HG03575 (cell line): ENCODE measurements around the gene TDRD5.

Experiments used
- ATAC-seq: cut with Tn5 transposase; IDR thresholded peaks from one replicate; pipeline ENCODE4 v1.9.1; 2021; ENCODE audit not compliant: unreplicated experiment, insufficient number of reproducible peaks, low FRiP score; ENCODE audit errors: extremely low read depth

TDRD5 gene, protein sequence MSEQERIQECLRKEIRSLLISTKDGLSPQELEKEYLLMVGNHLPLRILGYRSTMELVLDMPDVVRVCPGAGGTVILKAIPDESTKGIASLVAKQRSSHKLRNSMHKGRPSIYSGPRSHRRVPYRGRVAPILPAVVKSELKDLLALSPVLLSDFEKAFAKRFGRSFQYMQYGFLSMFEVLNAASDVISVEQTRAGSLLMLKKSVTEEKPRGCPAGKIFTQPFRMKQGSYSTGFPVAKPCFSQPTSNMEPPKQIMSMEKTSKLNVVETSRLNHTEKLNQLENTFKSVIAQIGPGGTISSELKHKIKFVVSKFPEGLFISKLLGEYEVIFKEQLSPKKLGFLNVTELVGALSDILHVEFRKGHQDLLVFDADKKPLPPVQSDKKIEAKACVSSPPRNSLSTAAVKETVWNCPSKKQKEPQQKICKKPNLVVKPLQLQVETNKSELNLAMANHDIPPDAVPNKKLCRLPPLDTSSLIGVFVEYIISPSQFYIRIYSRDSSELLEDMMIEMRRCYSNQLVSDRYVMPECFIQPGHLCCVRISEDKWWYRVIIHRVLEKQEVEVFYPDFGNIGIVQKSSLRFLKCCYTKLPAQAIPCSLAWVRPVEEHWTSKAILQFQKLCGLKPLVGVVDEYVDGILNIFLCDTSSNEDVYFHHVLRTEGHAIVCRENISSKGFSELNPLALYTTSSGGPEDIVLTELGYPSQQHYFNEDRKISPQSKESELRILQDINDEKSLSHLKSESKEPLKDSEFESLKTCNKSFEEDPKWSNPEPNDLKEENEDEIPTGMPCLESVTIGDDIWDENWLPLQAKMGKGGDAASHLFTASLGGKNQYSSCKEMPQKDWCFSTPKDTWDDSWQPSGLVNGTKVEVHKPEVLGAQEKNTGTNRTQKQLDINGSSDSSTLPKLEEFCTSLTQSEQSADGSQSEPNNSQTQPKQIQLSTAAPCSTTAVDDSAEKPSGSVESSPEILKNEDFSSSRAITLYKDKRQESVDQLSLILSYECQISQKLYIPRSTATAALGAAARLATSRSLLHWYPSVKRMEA

DNA sequence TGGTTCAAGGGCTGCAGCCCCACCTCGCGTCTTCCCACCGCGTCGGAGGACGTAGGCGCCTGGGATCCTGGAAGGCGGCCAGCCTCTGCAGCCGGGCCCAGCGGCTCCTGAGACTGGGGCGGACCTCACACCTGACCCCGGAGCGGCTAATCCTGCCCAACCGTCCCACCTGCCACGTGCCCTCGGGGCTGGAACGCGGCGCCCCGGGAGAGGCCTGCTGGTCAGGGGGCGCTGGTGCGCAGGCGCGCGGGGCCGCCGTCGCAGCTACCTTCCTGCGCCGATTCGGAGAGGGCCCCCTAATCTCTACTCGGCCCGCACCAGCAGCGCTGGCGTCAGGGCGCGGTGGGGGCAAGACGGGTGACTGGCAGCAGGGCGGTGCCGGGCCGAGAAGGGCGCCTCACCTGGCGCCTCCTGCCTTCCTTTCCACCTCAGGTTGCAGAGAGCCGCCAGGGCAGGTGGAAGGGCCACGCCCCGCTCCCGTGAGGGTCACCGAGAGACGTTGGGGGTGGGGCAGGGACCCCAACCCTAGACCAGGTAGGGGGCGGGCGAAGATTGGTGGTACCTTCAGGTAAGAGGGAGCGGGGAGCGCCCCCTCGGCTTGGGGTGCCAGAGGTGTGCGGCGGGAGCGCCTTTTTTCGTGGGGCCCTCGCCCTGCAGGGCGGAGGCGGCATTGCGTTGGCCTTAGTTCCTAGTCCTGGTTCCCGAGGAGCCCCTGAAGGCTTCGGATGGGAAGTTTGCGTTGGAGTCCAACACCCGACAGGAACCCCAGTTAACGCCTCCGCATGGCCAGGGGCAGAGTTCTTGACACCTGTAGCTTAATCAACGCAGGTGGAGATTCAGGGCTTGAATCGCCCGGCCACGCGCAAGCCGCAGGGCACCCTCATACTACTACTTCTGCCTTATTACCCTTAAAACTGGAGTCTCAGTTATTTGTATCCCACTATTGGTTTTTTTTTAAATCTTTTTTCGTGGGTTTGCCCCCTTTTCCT, at the start of gene TDRD5:
TDRD5 (plus strand) TSS at position 241 of the 989 bp plus-strand sequence. CDS start 784 bp downstream, outside the sequence.
- ATAC-seq = no peak

DNA sequence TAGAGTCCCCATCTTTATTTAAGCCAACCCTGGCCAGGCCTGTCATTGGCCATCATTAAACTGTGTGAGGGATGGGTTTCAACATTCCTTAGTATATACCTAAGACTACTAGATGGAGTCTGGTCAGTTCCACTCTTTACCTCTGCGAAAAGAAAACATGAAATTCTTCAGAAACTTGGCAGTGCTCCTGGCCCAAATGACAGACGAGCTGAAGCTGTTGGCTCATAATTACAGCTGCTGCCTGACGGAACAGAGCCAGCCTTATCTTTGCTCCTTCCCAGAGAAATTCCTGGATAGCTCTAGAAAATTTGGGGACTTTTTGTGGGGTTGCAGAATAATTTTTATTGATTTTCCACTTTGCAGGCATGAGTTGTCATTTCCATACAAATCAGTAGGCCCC, 46.3 kb upstream of the TDRD5 start:
- no peak for ATAC-seq

DNA sequence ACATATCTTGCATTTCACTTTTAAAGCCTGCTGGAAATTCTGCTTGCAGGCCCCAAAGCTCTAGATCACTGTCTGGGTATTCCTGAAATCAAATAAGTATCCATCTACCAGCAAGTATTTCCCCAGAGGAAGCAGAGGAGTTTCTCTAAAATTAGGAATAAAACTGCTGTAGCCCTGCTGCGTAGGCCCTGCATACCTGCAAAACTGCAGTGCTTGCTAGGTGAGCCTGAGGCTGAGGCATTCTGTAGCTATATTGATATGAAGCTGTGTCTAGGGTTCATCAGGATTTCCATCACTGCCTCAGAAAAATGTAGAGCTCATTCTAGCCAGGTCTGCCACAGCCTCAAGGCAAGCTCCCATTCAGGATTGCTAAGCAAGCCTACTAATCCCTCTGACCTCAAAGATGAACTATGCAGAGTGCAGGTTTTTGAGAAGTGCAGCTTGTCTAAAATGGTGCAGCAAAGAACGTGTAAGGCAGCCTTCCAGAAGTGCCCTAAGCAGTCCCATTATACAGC, 44.6 kb upstream of the TDRD5 start:
- ATAC-seq = no peak

DNA sequence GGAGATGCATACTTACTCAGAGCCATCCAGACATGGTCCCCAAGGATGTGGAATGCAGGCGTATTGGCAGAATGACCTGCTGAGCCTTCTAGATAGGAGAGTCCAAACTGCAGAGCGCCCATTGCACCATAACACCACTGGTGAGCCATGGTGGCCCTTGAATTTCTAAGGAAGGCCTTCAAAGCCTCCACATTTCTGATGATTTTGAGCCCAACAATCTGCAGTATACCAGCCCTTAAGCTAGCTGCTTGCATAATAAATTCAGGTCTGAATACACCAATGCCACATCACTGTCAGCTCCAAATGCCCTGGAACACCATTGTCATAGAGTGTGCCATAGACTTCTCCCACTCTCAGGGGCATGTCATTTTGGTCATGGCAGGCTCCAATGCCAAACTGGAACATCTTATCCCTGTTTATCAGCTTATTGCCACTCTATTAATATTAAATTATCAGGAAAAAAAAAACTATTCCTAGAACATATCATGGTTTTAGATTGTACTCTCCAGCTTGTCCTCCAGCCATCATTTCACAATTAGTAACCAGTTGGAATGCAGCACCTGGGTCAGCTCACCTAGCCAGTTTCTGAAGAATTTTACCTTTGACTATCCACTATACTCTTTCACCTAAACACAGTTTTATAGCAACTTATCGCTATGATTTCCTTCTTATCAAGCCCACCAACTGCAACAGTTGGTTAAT, 42.8 kb upstream of the TDRD5 start:
- ATAC-seq = no peak

DNA sequence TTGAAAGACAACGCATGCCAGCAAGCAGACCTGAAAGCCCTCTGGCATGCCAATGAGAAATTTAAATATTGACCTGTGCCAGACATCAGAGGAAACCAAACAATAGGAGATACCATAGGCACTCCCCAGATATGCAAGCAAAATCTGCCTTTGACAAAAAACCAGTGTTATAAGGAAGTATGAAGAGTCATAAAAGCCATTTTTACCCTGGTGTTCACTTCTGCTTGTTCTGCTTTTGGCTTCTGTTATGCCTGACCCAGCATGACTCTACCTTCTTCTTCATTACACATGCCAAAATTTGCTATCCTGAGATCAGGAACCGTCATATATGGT, 42.3 kb upstream of the TDRD5 start:
- no peak for ATAC-seq

DNA sequence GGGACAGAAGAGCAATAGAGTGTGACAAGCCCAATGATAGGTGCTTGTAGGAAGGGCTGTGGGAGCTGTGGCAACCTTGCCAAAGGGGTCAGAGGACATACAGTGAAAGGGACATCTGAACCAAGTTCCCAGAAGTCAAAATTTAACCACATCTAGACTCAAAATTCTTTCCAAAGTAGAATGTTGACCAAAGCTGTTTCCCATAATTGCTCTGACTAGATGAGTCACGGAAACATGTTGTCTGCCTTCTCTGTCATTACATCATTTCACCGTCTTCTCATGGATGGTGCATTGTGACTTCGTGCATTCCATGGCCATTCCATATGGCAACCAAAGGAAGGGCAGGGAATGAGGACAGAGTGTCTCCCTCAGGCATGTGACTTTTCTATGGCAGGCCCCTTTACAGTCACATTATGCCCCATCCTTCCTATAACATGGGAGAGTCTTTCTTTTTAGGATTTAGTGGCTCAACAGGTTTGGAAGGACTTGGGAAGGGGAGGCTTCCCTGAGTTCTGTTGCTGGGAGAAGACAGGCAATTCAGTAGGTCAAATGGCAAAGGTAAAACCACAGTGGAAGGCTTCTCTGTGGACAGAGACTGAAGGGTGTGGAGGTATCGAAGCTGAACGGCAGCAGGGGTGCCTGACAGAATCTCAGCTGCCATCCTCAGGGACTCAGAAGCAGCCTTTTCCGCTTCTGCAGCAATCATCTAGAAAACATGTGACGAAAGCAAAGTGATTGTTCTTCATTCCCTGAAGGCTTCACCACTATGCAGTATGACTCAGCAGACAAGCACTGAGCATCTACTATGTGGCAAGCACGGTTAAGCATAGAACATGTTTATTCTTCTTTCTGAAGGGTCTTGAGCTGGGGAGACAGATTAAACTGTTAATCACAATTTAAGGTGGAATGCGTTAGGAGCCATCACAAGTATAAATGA, 40.6 kb upstream of the TDRD5 start:
- ATAC-seq = no peak

DNA sequence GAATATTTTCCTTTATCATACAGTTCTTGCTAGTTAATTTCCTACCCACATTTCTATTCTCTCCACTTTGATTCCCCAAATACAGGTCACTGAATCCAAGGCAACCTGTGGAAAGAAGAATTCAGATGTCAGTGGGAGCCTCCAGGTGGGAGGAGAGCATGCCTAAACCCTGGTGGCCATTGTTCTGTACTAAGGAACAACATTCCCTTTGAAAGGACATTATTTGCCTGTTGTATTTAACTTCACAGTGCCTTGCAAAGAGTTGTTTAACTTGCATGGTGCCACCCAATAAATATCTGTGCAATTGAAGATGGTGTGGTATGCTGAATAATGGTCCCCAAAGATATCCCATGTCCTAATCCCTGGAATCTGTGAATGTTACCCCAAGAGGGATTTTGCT, 37.2 kb upstream of the TDRD5 start:
- no peak for ATAC-seq

DNA sequence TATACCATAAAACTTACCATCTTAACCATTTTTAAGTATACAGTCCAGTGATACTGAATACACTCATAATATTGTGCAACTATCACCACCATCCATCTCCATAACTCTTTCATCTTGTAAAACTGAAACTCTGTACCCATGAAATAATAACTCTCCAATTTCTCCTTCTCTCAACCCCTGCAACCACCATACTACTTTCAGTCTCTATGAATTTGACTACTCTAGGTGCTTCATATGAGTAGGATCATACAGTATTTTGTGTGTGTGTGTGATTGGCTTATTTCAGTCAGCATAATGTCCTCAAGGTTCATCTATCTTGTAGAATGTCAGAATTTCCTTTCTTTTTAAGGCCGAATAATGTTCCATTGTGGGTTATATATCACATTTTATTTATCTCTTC, 33.6 kb upstream of the TDRD5 start:
- ATAC-seq = no peak

DNA sequence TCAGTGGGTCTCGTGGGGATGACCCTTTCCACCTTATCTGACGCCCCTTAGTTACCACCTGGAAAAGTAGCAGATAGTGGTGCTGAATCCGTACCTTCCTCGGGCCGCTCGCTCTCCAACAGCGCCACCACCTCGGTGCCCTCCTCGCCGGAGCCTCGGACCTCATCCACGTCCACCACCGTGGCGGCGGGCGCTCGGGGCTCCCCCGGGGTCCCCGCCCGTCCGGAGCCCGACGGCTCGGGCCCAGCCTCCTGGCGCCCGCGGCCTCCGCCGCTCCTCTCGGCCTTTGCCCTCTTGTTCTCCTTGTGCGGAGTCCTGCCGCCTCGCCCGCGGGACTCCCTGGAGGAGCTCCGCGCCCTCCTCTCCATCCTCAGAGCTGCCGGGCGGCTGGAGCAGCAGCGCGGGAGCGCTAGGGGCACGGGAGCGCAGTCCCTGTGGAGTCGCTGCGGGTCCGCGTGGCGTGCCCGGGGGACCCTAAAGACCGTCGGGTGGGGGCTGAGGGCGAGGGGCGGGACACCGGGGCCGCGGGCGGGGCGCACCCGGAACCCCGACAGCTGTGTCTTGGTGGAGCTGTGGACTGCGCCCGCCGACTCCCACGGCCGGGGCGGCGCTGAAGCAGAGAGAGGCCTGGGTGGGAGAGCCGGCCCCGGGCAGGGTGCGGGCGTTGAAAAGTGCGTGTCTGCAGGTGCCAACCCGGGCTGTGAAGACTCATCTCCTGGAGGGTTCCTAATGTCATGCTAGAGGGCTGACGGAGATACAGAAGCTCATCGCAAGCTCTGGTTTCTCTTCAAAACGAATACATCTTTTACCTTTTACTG, 15.9 kb upstream of the TDRD5 start, which contains the start of gene NPHS2:
NPHS2 (minus strand) TSS at position 452 of the 818 bp plus-strand sequence; CDS start at position 368, 84 bp downstream.
- ATAC-seq = no peak

DNA sequence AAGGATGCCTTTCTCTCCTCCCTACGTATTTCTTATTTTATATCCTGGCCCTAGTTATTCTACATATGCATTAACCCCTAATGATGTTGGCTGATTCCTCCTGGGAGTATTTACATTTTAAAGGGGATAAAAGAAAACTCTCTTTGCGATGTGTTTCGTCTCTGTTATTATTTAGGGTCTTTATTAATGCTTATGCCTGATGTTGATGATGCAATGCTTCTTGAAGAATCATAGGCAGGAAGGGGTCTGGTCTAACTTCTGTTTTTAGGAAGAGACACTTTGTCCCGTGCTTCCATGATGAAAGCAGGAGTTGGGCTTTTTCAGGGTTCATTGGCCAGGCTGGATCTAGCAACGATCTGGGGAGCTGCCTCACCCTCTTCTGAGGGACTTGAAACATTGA, 15.1 kb upstream of the TDRD5 start:
- ATAC-seq = no peak

DNA sequence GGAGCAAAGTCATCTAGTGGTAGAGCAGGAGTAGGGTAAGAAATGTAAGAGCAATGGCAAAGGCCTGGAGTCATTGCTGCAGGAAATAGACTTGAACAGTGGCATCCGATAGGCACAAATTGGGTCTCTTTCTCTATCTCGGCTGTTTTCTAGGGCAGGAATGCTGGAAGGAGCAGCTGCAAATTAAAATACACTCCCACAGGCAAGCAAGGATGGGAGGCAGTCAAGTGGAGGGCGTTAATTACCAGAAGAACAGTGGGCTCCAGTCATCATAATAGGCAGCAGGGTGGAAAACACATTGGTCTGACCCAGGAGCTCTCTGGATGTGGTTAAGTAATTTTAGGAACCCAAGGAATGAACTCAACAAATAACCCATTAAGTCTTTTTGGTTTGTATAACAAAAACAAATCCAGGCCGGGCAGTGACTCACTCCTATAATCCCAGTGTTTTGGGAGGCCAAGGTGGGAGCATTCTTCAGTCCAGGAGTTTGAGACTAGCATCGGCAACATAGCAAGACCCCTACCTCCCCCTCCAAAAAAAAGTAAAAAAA, 7.8 kb upstream of the TDRD5 start:
- no peak for ATAC-seq

DNA sequence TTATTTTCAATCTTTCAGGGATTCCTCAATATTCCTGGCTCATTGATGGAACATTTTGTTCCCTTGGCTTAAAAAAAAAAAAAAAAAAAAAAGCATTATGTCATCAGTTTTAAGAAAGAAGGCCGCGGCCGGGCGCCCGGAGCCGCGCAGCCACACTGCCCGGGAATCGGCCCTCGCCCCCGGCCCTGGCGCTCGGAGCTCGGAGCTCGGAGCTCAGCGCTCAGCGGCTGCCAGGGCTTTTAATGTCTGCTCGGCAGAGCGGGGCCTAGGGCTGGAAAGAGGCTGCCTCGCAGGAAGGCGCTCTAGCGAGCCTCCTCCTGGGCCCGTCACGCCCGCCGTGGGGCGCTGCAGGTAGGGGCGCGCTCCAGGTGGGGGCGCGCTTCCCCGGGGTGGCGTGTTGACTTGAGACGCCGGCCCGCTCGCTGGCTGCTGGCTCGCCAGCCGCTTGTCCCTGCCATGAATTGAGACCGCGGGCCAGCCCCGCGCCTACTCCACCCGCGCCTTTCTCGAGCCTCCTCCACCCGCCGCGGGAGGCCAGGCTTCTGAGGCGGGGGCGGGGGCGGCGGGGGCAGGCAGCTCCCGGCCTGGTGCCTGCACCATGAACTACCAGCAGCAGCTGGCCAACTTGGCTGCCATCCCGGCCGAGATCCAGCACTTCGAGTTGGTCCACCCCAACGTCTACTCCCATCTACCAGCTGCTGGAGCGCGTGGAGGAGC, 5.4 kb upstream of the TDRD5 start:
- no peak for ATAC-seq

DNA sequence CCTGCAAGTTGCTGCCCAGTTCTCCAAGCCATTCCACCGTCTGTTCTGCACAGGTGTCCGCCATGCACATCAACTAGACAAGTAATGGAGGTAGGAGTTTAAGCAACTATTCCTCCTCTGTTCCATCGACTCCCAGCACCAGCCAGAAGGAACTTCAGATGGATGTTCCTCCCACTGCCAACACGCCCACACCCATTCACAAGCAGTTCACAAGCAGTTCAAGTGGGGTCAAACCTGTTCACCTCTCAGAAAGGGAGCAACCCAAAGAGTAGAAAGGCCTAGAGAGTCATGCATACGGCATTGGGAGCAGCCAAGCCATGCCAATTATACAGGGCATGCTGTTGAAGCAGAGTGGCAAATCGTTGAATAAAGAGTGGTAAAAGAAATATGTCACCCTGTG, 4.3 kb upstream of the TDRD5 start:
- no peak for ATAC-seq

DNA sequence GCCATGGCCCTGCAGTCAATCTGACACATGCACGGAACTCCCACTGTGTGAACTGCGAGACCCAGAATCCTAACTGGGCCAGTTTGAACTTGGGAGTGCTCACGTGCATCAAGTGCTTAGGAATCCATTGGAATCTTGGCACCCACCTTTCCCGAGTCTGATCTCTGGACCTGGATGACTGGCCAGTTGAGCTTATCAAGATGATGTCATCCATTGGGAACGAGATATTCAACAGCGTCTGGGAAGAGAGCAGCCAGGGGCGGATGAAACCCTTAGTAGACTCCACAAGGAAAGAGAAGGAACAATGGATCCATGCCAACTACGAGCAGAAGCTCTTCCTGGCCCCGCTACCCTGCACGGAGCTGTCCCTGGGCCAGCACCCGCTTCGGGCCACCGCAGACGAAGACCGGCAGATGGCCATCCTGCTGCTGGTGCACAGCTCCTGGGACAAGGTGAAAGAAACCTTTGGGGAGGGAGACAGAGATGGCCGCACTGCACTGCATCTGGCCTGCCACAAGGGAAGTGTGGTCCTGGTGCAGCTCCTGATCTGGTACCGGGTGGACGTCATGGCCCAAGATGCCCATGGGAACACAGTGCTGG, 3.1 kb upstream of the TDRD5 start:
- ATAC-seq = no peak

DNA sequence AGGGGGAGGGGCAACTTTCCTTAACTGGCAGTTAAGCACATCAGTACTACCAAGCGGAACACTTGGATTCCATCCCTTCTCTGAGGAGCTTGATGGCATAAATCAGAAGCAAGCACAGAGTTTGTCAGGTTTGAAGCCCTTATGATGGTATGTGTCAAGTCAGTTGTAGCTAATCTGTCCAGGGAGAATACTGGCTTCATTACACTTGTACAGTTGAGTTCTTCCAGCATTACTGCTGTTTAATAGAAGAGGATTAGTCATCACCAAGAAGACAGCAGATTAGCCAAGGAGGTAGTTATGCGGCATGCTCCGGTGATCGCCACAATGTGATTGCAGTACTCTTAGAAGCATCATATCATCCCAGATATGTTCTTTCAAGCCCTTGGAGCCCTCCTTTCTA, 2.1 kb upstream of the TDRD5 start:
- no peak for ATAC-seq
